ENCODE measurements around the gene GDI2.
"Not testable (repeated sequence)": the region's sequence is repeated elsewhere in the genome, so short reads cannot be mapped to it uniquely, and the experiment has no call there.

Gene GDI2

DNA sequence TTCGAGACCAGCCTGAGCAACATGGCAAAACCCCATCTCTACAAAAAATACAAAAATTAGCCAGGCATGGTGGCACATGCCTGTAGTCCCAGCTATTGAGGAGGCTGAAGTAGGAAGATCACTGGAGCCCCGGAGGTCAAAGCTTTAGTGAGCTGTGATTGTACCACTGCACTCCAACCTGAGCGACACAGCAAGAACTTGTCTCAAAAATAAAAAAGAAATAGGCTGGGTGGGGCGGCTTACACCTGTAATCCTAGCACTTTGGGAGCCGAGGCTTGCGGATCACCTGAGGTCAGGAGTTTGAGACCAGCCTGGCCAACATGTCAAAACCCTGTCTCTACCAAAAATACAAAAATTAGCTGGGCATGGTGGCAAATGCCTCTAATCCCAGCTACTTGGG lies 13.3 kb upstream of the GDI2 start:
- not testable (repeated sequence) for DNase-seq

GRCh38 chr10:5818894-5819293 lies 5.7 kb upstream of the GDI2 start:
- DNase-seq = no peak

GRCh38 chr10:5818048-5818331 lies 4.8 kb upstream of the GDI2 start:
- no peak for DNase-seq

GRCh38 chr10:5817322-5818047 lies 4.3 kb upstream of the GDI2 start:
- DNase-seq = no peak

DNA sequence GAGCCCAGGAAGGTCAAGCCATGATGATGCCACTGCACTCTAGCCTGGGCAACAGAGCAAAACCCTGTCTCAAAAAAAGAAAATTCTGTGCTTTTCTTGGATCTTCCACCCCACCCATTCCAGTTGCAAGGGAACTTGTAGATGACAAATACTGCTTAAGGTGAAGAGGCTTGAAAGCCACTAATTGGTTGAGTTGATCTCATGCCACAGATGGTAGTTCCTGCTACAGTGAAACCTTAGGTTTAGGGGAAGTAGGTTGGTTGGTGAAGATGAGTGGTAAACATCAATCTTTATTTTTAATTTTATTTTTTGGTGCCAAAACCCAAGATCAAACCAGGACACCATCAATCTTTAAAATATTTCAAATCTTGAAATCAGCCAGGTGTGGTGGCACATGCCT lies 2.9 kb upstream of the GDI2 start:
- DNase-seq = peak in 1 of 2 experiments; percentile 22

- peak; percentile 55 to 72 for DNase-seq
Measured at GRCh38 chr10:5814110-5815107, 1.2 kb upstream of the GDI2 start.

DNA sequence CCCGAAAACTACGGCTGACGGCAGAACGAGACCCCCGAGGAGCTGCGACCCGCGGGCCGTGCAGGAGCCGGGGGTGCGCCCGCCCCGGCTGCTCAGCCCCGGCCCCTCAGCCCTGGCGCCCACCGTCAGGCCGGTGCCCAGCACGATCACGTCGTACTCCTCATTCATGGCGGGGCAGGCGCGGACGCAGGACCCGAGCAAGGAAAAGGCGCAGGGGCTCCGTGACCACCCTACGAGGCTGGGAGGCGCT lies 218 bp downstream of the GDI2 start:
- no peak for DNase-seq

- peak; percentile 45 to 60 for DNase-seq
Measured at GRCh38 chr10:5812283-5813090, 747 bp downstream of the GDI2 start.

DNA sequence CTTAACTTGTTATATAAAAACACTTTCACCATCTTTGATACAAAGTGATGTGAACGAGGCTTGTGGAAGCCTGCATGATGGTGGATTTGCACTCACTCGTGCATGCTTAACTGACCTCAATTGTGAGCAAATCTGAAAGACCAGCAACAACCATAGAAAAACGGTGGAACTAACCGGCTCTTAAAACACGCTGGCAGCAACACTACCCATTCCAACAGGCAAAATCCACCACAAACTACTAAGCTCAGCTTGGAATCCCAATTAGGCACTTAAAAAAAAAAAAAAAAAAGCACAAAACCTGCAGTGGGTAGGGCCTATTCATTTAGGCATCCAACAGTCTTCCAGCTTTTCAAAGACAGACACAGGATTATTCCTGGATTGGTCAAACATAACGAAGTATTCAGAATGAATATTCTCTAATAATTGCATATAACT lies 1.8 kb downstream of the GDI2 start:
- DNase-seq = peak in 1 of 2 experiments; percentile 16

DNA sequence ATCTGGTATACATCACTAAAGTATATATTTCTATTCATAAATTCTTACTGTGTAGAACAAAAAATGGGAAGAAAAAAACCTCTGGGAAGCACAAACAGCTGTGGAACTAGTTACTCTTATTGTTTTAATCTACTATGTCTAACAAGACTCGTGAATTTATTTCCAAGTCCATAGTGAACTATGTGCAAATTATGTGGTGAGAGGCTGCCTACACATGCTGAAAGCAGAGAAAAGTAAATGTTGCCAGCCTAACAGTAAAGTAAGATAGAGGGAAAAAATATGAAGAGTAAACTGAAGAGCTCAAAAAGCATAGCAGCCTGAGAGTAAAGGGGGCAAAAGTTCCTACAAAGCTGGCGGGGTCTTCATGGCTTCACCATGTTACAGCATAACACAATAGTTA lies 3.0 kb downstream of the GDI2 start:
- DNase-seq = no peak

GRCh38 chr10:5809527-5810154 lies 3.6 kb downstream of the GDI2 start:
- DNase-seq = no peak

GRCh38 chr10:5808783-5809392 lies 4.3 kb downstream of the GDI2 start:
- not testable (repeated sequence) for DNase-seq

GRCh38 chr10:5806745-5807144 lies 6.5 kb downstream of the GDI2 start:
- DNase-seq = no peak

GRCh38 chr10:5805711-5806110 lies 7.5 kb downstream of the GDI2 start:
- peak; percentile 39 to 52 for DNase-seq

- DNase-seq = no peak
Measured at GRCh38 chr10:5805260-5805659, 8.0 kb downstream of the GDI2 start.

- DNase-seq = no peak
Measured at GRCh38 chr10:5804386-5804785, 8.8 kb downstream of the GDI2 start.

DNA sequence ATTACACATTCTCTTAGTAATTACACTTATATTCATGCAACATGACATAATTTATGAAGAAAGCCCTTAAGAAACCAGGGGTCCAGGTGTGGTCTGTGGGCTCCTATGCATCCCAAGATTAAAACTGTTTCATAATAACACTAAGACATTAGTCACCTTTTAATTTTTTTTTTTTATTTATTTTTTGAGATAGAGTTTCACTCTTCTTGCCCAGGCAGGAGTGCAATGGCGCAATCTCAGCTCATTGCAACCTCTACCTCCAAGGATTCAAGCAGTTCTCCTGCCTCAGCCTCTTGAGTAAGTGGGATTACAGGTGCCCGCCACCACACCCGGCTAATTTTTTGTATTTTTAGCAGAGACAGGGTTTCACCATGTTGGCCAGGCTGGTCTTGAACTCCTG lies 12.5 kb downstream of the GDI2 start:
- DNase-seq = no peak

GRCh38 chr10:5794236-5794635 lies 19.0 kb downstream of the GDI2 start:
- DNase-seq = no peak

GRCh38 chr10:5789626-5790025 lies 23.6 kb downstream of the GDI2 start:
- DNase-seq = no peak

- peak in 1 of 2 experiments; percentile 39 for DNase-seq
Measured at GRCh38 chr10:5788969-5789368, 24.3 kb downstream of the GDI2 start.

- DNase-seq = no peak
Measured at GRCh38 chr10:5783300-5783699, 29.9 kb downstream of the GDI2 start.

DNA sequence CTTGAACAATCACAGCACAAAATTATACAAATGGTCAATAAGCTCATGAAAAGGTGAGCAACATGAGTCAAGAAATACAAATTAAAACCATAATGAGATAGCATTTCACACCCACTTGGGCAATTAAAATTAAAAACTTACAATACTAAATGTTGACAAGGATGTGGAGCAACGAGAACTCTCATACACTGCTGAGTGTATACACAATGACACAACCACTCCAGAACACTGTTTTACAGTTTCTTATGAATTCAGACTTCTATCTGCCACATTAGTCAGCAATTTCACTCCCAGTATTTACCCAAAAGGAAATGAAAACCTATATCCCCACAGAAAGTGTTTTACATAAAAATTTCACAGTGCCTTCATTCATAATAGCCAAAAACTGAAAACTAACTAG lies 31.1 kb downstream of the GDI2 start:
- DNase-seq = no peak

- DNase-seq = no peak
Measured at GRCh38 chr10:5779730-5780129, 33.5 kb downstream of the GDI2 start.

All from Kasumi-1 (cell line).